CD4-positive, alpha-beta T cell treated with Interleukin-15 for 1 hour (primary cell): ENCODE measurements around the gene KIR2DL1.
"Not testable (repeated sequence)": the region's sequence is repeated elsewhere in the genome, so short reads cannot be mapped to it uniquely, and the experiment has no call there.

ENCODE experiments used
- DNase-seq: peaks from one replicate; pipeline ENCODE4 v3.0.0-alpha.2; 2020

The KIR2DL1 gene

GRCh38 chr19:54769646-54770045 is at the start of gene KIR2DL1:
TSS of gene KIR2DL1 (plus strand) at chr19:54769793. CDS start at chr19:54769851, 58 bp downstream.
- DNase-seq = not testable (repeated sequence)

- no peak for DNase-seq
Measured at GRCh38 chr19:54724142-54724541, 45.5 kb upstream of the KIR2DL1 start, which contains the start of gene KIR3DL3. TSS of gene KIR3DL3 (plus strand) at chr19:54724442. CDS start at chr19:54724497, 55 bp downstream.

- no peak for DNase-seq
Measured at GRCh38 chr19:54724644-54725043, 44.9 kb upstream of the KIR2DL1 start.

- DNase-seq = no peak
Measured at GRCh38 chr19:54725321-54725720, 44.3 kb upstream of the KIR2DL1 start.

- DNase-seq = no peak
Measured at GRCh38 chr19:54727562-54727961, 42.0 kb upstream of the KIR2DL1 start.

GRCh38 chr19:54728167-54728566 is 41.4 kb upstream of the KIR2DL1 start:
- DNase-seq = no peak

- no peak for DNase-seq
Measured at GRCh38 chr19:54729416-54730188, 40.0 kb upstream of the KIR2DL1 start.

GRCh38 chr19:54731191-54731590 is 38.4 kb upstream of the KIR2DL1 start:
- DNase-seq = no peak

GRCh38 chr19:54738306-54738705 is 31.3 kb upstream of the KIR2DL1 start, which contains the start of gene KIR2DL3:
TSS of gene KIR2DL3 (plus strand) at chr19:54738513. CDS start at chr19:54738546, 33 bp downstream.
- DNase-seq = not testable (repeated sequence)

- no peak for DNase-seq
Measured at GRCh38 chr19:54738715-54739114, 30.9 kb upstream of the KIR2DL1 start.

- no peak for DNase-seq
Measured at GRCh38 chr19:54739587-54740497, 29.8 kb upstream of the KIR2DL1 start.

GRCh38 chr19:54741950-54742349 is 27.6 kb upstream of the KIR2DL1 start:
- DNase-seq = not testable (repeated sequence)

GRCh38 chr19:54744080-54744479 is 25.5 kb upstream of the KIR2DL1 start:
- DNase-seq = not testable (repeated sequence)

- peak; percentile 83 for DNase-seq
Measured at GRCh38 chr19:54747614-54748322, 21.8 kb upstream of the KIR2DL1 start.

GRCh38 chr19:54750276-54750675 is 19.3 kb upstream of the KIR2DL1 start:
- not testable (repeated sequence) for DNase-seq

GRCh38 chr19:54756204-54757110 is 13.1 kb upstream of the KIR2DL1 start:
- not testable (repeated sequence) for DNase-seq

GRCh38 chr19:54758577-54758976 is 11.0 kb upstream of the KIR2DL1 start:
- DNase-seq = not testable (repeated sequence)

- peak; percentile 72 for DNase-seq
Measured at GRCh38 chr19:54764219-54764618, 5.4 kb upstream of the KIR2DL1 start.

GRCh38 chr19:54766464-54766863 is 3.1 kb upstream of the KIR2DL1 start:
- not testable (repeated sequence) for DNase-seq

GRCh38 chr19:54770511-54770910 is 918 bp downstream of the KIR2DL1 start:
- DNase-seq = not testable (repeated sequence)
